GM23338 (cell line): ENCODE results near the gene SEC14L3. TPM values are rescaled to one million over a fixed set of nuclear protein-coding genes. Genes with fewer than 3 reads are reported as not detected.

Experiments used
- ATAC-seq: fragments of 200-7000 bp; cut with Tn5 transposase; 3 replicates; pipeline ENCODE4 v1.9.1; 2020
- DNase-seq: peaks from one replicate; pipeline ENCODE4 v3.0.0-alpha.2; 2015; ENCODE audit warnings: low spot score
- H2AFZ ChIP-seq: fragments of 200-600 bp; sonication (generic); 2 replicates; pipeline ENCODE4 v1.8.0; 2016; ENCODE audit warnings: antibody characterized with exemption, mild to moderate bottlenecking, moderate library complexity
- H3F3A ChIP-seq: fragments of 200-600 bp; sonication (generic); replicated peaks from 2 replicates; pipeline ENCODE4 v1.8.0; 2017; ENCODE audit warnings: antibody characterized with exemption, mixed run types, low read depth
- H3K27ac ChIP-seq: fragments of 200-600 bp; sonication (generic); 2 replicates; pipeline ENCODE4 v1.6.1; 2016; ENCODE audit warnings: low read depth
- H3K27me3 ChIP-seq: fragments of 200-600 bp; sonication (generic); 2 replicates; pipeline ENCODE4 v1.8.0; 2016; ENCODE audit warnings: mild to moderate bottlenecking, mixed run types, moderate library complexity; ENCODE audit not compliant: insufficient read depth
- H3K36me3 ChIP-seq: fragments of 200-600 bp; sonication (generic); 2 replicates; pipeline ENCODE4 v1.8.0; 2016; ENCODE audit warnings: mild to moderate bottlenecking; ENCODE audit not compliant: insufficient read depth
- H3K4me1 ChIP-seq: fragments of 200-600 bp; sonication (generic); 2 replicates; pipeline ENCODE4 v1.8.0; 2016; ENCODE audit warnings: mild to moderate bottlenecking, moderate library complexity; ENCODE audit not compliant: insufficient read depth
- H3K4me2 ChIP-seq: fragments of 200-600 bp; sonication (generic); 2 replicates; pipeline ENCODE4 v1.7.1; 2017; ENCODE audit warnings: mixed run types
- H3K4me3 ChIP-seq: fragments of 200-600 bp; sonication (generic); 2 replicates; pipeline ENCODE4 v1.6.1; 2016; ENCODE audit warnings: mixed run types
- H3K79me2 ChIP-seq: fragments of 200-600 bp; sonication (generic); replicated peaks from 2 replicates; pipeline ENCODE4 v1.8.0; 2017; ENCODE audit warnings: mild to moderate bottlenecking; ENCODE audit not compliant: insufficient read depth
- H3K9me2 ChIP-seq: fragments of 200-600 bp; sonication (generic); 2 replicates; pipeline ENCODE4 v1.8.0; 2017; ENCODE audit not compliant: insufficient read depth
- H4K20me1 ChIP-seq: fragments of 200-600 bp; sonication (generic); replicated peaks from 2 replicates; pipeline ENCODE4 v1.8.0; 2017; ENCODE audit warnings: mild to moderate bottlenecking; ENCODE audit not compliant: insufficient read depth
- H3K27ac Mint-ChIP-seq: 2 replicates; pipeline ENCODE4 v1.8.0; 2020; ENCODE audit warnings: inconsistent platforms, mild to moderate bottlenecking, moderate library complexity, mixed read lengths
- H3K27me3 Mint-ChIP-seq: 3 replicates; pipeline ENCODE4 v1.8.0; 2022; ENCODE audit warnings: low read depth, mild to moderate bottlenecking, moderate library complexity, mixed read lengths, inconsistent platforms; ENCODE audit not compliant: insufficient read depth, poor library complexity
- H3K36me3 Mint-ChIP-seq: 3 replicates; pipeline ENCODE4 v1.8.0; 2021; ENCODE audit warnings: low read depth, mild to moderate bottlenecking, inconsistent platforms, moderate library complexity, mixed read lengths
- H3K4me1 Mint-ChIP-seq: 3 replicates; pipeline ENCODE4 v1.8.0; 2020; ENCODE audit warnings: mild to moderate bottlenecking, inconsistent platforms, mixed read lengths
- H3K4me3 Mint-ChIP-seq: 3 replicates; pipeline ENCODE4 v1.8.0; 2021; ENCODE audit warnings: moderate library complexity, mild to moderate bottlenecking, inconsistent platforms, mixed read lengths
- H3K9me3 Mint-ChIP-seq: 3 replicates; pipeline ENCODE4 v1.8.0; 2020; ENCODE audit warnings: moderate library complexity, mild to moderate bottlenecking, inconsistent platforms, mixed read lengths
- CREB1 ChIP-seq: fragments of 250-450 bp; sonication (Bioruptor Pico); IDR thresholded peaks from 2 replicates; pipeline ENCODE4 v1.5.0; 2020; ENCODE audit warnings: low read depth, mild to moderate bottlenecking, moderate library complexity
- CTCF ChIP-seq, 2 experiments: fragments of 200-600 bp in 1 of 2; sonication (generic) in 1 of 2; conservative IDR thresholded peaks; 2 replicates each; pipeline versions ENCODE4 v1.5.1 to v1.6.1; 2016 to 2017; ENCODE audit warnings: antibody characterized with exemption in 2 of 2, low read depth in 2 of 2, mild to moderate bottlenecking in 2 of 2, moderate library complexity in 1 of 2
- EZH2 ChIP-seq: fragments of 200-600 bp; sonication (generic); IDR thresholded peaks from one replicate; pipeline ENCODE4 v1.8.0; 2017; ENCODE audit warnings: antibody characterized with exemption, mild to moderate bottlenecking, low read depth; ENCODE audit not compliant: unreplicated experiment
- EZH2phosphoT487 ChIP-seq: fragments of 200-600 bp; sonication (generic); IDR thresholded peaks from one replicate; pipeline ENCODE4 v1.8.1; 2018; ENCODE audit warnings: antibody characterized with exemption; ENCODE audit not compliant: unreplicated experiment
- JUNB ChIP-seq: IDR thresholded peaks from one replicate; pipeline ENCODE4 v1.6.1; 2016; ENCODE audit warnings: antibody characterized with exemption; ENCODE audit not compliant: unreplicated experiment
- NANOG ChIP-seq: IDR thresholded peaks from 2 replicates; pipeline ENCODE4 v1.6.1; 2016; ENCODE audit warnings: antibody characterized with exemption, borderline replicate concordance
- REST ChIP-seq: IDR thresholded peaks from one replicate; pipeline ENCODE4 v1.6.1; 2018; ENCODE audit warnings: antibody characterized with exemption; ENCODE audit not compliant: unreplicated experiment
- ZNF114 ChIP-seq: fragments of 250-450 bp; sonication (Bioruptor Pico); IDR thresholded peaks from 2 replicates; pipeline ENCODE4 v1.5.0; 2020; ENCODE audit warnings: mild to moderate bottlenecking, moderate library complexity
- ZNF331 ChIP-seq: fragments of 250-450 bp; sonication (Bioruptor Pico); IDR thresholded peaks from 2 replicates; pipeline ENCODE4 v1.5.0; 2020; ENCODE audit warnings: low read depth, mild to moderate bottlenecking, moderate library complexity
- polyA plus RNA-seq: library from polyadenylated mRNA; unstranded; fragments of >200 nt; fragmentation: Nextera tagmentation; extraction: Ambion mirVana; gene quantifications from 2 replicates; pipeline ENCODE4 v1.2.1, GENCODE V29; 2016
- total RNA-seq: library from RNA; depleted of rRNA; stranded (reverse); fragments of >200 nt; shearing (Covaris generic); gene quantifications from 2 replicates; pipeline ENCODE4 v1.2.3, GENCODE V29; 2014
- TF ChIP-seq, protein P1 (sequence below): fragments of 250-450 bp; sonication (Bioruptor Pico); IDR thresholded peaks from 2 replicates; pipeline ENCODE4 v1.5.0; 2020; ENCODE audit warnings: mild to moderate bottlenecking, moderate library complexity

Gene SEC14L3
- total and polyA plus RNA-seq, 2 experiments from 2014 or later = not detected

DNA sequence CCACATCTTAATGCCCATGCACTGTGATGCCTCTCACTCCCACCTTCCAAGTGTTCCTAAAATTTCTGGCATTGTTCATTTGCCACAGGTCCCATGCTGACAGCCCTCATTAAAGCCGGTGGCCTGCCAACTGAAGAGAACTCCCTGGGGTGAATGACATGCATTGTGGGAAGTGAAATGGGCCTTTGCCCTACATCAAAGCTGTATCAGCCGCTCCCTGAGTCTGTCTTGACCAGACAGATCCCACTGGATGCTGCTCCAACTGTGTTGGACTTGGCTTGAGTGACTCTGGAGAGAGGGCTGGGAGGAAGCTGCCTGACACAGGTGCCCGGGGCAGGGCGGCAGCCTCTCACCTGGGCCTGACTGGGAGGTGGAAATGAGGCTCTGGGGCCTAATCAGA is 42.4 kb upstream of the SEC14L3 start (continued):
- TF ChIP-seq REST = no peak
- TF ChIP-seq ZNF114 (CRISPR knock-in tag) = no peak
- no peak for TF ChIP-seq EZH2phosphoT487

DNA sequence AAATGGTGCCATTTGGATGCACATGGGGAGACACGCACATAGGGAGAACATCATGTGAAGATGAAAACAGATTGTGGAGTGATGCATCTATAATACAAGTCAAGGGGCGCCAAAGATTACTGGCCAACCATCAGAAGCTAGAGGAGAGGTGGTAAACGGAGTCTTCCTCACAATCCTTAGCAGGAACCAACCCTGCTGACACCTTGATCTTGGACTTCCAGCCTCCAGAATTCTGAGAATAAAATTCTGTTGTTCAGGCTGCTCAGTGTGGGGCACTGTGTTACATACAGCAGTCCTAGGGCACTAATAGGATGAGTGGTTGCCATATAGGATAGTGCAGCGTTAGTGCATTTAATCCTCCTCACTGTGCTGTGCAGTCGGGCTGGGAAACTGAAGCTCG is 41.6 kb upstream of the SEC14L3 start:
- H3K27me3 ChIP-seq = no peaks in the 10 kb centered on the region
- no peaks in the 10 kb centered on the region; the same call in 1 of the 2 replicates for H3K9me2 ChIP-seq
- no peaks in the 10 kb centered on the region for H3K4me1 ChIP-seq
- Mint-ChIP-seq H3K9me3 (peaks cover 6% of the 10 kb centered on the region; the same call in 2 of the 3 replicates), H3K36me3 (no peaks in the 10 kb centered on the region), H3K4me3 (no peak overlapping the region), H3K27me3 (no peaks in the 10 kb centered on the region), H3K27ac (no peak overlapping the region), H3K4me1 (no peaks in the 10 kb centered on the region)
- DNase-seq (no peak), ATAC-seq (no peak)
- H3K4me2 ChIP-seq = no peak overlapping the region
- H3K27ac ChIP-seq = no peak overlapping the region
- no peak overlapping the region for H2AFZ ChIP-seq
- no peaks in the 10 kb centered on the region for H3K79me2 ChIP-seq
- H3F3A ChIP-seq = no peaks in the 10 kb centered on the region
- H3K4me3 ChIP-seq = no peak overlapping the region
- no peaks in the 10 kb centered on the region for H3K36me3 ChIP-seq
- no peaks in the 10 kb centered on the region for H4K20me1 ChIP-seq
- TF ChIP-seq, protein P1, sequence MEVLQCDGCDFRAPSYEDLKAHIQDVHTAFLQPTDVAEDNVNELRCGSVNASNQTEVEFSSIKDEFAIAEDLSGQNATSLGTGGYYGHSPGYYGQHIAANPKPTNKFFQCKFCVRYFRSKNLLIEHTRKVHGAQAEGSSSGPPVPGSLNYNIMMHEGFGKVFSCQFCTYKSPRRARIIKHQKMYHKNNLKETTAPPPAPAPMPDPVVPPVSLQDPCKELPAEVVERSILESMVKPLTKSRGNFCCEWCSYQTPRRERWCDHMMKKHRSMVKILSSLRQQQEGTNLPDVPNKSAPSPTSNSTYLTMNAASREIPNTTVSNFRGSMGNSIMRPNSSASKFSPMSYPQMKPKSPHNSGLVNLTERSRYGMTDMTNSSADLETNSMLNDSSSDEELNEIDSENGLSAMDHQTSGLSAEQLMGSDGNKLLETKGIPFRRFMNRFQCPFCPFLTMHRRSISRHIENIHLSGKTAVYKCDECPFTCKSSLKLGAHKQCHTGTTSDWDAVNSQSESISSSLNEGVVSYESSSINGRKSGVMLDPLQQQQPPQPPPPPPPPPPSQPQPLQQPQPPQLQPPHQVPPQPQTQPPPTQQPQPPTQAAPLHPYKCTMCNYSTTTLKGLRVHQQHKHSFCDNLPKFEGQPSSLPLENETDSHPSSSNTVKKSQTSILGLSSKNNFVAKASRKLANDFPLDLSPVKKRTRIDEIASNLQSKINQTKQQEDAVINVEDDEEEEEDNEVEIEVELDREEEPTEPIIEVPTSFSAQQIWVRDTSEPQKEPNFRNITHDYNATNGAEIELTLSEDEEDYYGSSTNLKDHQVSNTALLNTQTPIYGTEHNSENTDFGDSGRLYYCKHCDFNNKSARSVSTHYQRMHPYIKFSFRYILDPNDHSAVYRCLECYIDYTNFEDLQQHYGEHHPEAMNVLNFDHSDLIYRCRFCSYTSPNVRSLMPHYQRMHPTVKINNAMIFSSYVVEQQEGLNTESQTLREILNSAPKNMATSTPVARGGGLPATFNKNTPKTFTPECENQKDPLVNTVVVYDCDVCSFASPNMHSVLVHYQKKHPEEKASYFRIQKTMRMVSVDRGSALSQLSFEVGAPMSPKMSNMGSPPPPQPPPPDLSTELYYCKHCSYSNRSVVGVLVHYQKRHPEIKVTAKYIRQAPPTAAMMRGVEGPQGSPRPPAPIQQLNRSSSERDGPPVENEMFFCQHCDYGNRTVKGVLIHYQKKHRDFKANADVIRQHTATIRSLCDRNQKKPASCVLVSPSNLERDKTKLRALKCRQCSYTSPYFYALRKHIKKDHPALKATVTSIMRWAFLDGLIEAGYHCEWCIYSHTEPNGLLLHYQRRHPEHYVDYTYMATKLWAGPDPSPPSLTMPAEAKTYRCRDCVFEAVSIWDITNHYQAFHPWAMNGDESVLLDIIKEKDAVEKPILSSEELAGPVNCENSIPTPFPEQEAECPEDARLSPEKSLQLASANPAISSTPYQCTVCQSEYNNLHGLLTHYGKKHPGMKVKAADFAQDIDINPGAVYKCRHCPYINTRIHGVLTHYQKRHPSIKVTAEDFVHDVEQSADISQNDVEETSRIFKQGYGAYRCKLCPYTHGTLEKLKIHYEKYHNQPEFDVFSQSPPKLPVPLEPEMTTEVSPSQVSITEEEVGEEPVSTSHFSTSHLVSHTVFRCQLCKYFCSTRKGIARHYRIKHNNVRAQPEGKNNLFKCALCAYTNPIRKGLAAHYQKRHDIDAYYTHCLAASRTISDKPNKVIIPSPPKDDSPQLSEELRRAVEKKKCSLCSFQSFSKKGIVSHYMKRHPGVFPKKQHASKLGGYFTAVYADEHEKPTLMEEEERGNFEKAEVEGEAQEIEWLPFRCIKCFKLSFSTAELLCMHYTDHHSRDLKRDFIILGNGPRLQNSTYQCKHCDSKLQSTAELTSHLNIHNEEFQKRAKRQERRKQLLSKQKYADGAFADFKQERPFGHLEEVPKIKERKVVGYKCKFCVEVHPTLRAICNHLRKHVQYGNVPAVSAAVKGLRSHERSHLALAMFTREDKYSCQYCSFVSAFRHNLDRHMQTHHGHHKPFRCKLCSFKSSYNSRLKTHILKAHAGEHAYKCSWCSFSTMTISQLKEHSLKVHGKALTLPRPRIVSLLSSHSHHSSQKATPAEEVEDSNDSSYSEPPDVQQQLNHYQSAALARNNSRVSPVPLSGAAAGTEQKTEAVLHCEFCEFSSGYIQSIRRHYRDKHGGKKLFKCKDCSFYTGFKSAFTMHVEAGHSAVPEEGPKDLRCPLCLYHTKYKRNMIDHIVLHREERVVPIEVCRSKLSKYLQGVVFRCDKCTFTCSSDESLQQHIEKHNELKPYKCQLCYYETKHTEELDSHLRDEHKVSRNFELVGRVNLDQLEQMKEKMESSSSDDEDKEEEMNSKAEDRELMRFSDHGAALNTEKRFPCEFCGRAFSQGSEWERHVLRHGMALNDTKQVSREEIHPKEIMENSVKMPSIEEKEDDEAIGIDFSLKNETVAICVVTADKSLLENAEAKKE (CRISPR knock-in tag) = no peak
- no peak for TF ChIP-seq REST
- no peak for TF ChIP-seq ZNF114 (CRISPR knock-in tag)
- no peak for TF ChIP-seq ZNF331 (CRISPR knock-in tag)
- TF ChIP-seq JUNB = no peak
- TF ChIP-seq EZH2 = no peak
- no peak for TF ChIP-seq CREB1 (CRISPR knock-in tag)
- no peak for TF ChIP-seq EZH2phosphoT487
- TF ChIP-seq CTCF (conservative IDR thresholded peaks at IDR 0.05; ENCODE audit: low read depth in 2 of 2) = no peak
- no peak for TF ChIP-seq NANOG
